ENCODE data around the gene HTT-AS. TPM values are rescaled to one million over a fixed set of nuclear protein-coding genes. Genes with fewer than 3 reads are reported as not detected.

The HTT-AS gene
- total RNA-seq, 4 donors from 2014 or later: not detected

DNA sequence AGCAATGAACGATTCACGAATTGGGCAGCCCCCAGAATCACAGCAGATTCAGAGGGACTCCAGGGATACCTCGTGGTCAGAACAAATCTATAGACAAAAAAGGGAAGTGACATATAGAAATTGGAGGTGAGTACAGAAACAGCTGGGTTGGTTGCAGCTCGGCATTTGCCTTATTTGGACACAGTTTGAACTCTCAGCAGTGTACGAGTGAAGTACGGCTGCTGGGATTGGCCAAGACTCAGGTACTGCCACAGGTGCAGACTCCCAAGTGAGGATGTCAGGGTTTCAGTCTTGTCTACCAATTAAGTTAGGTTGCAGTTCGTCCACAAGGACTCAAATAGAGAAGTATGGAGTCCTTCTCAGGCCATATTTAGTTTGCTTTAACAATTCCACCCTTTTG is 28.2 kb downstream of the HTT-AS start:
- Histone ChIP-seq H3K27me3 (no peaks in the 10 kb centered on the region), H3K9me3 (no peaks in the 10 kb centered on the region), H3K4me3 (no peak overlapping the region), H3K36me3 (no peaks in the 10 kb centered on the region), H3K4me1 (peaks cover 0 to 22% (median 11%) of the 10 kb centered on the region in 4 donors), H3K27ac (no peak overlapping the region)
- TF ChIP-seq POLR2A (IDR thresholded peaks at IDR 0.05) (no peak), EP300 (IDR thresholded peaks at IDR 0.05) (no peak)
- TF ChIP-seq, protein P1, sequence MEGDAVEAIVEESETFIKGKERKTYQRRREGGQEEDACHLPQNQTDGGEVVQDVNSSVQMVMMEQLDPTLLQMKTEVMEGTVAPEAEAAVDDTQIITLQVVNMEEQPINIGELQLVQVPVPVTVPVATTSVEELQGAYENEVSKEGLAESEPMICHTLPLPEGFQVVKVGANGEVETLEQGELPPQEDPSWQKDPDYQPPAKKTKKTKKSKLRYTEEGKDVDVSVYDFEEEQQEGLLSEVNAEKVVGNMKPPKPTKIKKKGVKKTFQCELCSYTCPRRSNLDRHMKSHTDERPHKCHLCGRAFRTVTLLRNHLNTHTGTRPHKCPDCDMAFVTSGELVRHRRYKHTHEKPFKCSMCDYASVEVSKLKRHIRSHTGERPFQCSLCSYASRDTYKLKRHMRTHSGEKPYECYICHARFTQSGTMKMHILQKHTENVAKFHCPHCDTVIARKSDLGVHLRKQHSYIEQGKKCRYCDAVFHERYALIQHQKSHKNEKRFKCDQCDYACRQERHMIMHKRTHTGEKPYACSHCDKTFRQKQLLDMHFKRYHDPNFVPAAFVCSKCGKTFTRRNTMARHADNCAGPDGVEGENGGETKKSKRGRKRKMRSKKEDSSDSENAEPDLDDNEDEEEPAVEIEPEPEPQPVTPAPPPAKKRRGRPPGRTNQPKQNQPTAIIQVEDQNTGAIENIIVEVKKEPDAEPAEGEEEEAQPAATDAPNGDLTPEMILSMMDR (IDR thresholded peaks at IDR 0.05): no peak
- no peak for DNase-seq (ENCODE audit: low spot score in 2 of 2)
- 73 to 81% methylated on average over 7 of the region's 7 CpGs for WGBS, 2 donors

DNA sequence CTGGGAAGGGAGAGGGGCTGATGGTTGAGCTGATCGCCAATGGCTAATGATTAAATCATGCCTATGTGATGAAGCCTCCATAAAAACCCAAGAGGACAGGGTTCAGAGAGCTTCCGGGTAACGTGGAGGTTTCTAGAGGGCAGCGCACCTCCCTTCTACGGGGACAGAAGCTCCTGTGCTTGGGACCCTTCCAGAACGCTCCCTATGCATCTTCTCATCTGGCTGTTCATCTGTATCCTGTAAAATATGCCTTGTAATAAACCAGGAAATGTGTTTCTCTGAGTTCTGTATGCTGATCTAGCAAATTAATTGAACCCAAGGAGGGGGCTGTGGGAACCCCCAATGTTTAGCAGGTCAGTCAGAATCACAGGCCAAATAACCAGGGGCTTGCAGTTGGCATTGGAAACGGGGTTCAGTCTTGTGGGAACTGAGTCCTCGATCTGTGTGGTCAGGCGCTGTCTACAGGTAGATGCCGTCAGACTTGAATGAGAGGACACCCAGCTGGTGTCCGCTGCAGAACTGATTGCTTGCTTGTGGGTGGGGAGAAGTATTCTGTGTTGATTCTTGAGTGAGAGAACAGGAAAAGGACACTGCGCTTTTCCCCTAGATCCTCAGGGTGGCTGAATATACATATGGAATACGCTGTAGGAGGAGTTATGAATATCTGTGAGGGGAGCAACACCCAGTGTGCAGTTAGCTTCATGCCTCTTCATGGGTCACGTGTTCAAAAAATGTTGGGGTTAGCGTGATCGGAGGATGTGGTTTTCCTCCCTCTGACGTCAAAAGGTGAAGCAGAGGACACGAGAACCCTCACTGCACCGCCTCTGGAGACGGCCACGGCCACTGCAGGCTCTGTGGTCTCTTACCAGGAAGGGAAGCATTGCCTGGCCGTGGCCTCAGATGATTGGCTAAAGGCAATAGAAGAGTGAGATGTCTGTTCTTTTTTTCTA is 29.2 kb downstream of the HTT-AS start:
- H3K27me3 ChIP-seq: no peaks in the 10 kb centered on the region
- no peaks in the 10 kb centered on the region for H3K36me3 ChIP-seq
- 68 to 69% methylated on average over 22 of the region's 22 CpGs for whole genome bisulfite sequencing, 2 donors
- no peak overlapping the region for H3K27ac ChIP-seq
- DNase-seq (ENCODE audit: low spot score in 2 of 2): peak in 1 of 2 donors; percentile 28
- H3K9me3 ChIP-seq: no peaks in the 10 kb centered on the region
- peaks cover 0 to 28% (median 11%) of the 10 kb centered on the region in 4 donors for H3K4me1 ChIP-seq
- TF ChIP-seq, protein P1 (IDR thresholded peaks at IDR 0.05): no peak
- TF ChIP-seq EP300 (IDR thresholded peaks at IDR 0.05): peak in 1 of 2 donors; percentile 16
- TF ChIP-seq POLR2A (IDR thresholded peaks at IDR 0.05): no peak
- H3K4me3 ChIP-seq: no peak overlapping the region

DNA sequence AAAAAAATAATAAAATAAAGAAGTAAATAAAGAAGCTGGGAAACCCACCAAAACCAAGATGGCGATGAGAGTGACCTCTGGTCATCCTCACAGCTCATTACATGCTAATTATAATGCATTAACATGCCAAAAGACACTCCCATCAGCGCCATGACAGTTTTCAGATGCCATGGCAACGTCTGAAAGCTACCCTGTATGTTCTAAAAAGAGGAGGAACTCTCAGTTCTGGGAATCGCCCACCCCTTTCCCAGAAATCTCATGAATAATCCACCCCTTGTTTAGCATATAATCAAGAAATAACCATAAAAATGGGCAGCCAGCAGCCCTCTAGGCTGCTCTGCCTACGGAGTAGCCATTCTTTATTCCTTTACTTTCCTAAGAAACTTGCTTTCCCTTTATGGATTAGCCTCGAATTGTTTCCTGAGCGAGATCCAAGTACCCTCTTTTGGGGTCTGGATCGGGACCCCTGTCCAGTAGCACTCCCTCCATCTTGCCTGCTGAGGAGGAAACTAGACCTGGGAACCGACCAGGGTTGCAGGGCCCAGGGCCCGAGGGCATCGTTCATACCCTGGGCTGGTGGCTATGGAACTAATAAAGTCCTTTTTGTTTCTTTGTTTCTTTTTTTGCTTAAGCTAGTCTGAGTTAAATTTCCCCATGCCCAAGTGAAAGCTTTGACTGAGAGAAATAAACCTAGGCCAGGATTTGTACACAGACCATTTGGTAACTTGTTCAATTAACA is 30.9 kb downstream of the HTT-AS start:
- no peak for DNase-seq (ENCODE audit: low spot score in 2 of 2)
- Histone ChIP-seq H3K4me1 (peaks cover 0 to 30% (median 11%) of the 10 kb centered on the region in 4 donors), H3K4me3 (no peak overlapping the region), H3K9me3 (no peaks in the 10 kb centered on the region), H3K27me3 (no peaks in the 10 kb centered on the region), H3K36me3 (no peaks in the 10 kb centered on the region), H3K27ac (no peak overlapping the region)
- no peak for TF ChIP-seq EP300 (IDR thresholded peaks at IDR 0.05)
- TF ChIP-seq POLR2A (IDR thresholded peaks at IDR 0.05): no peak
- TF ChIP-seq, protein P1 (IDR thresholded peaks at IDR 0.05): no peak
- 73% methylated on average over 11 of the region's 11 CpGs for WGBS, 2 donors

DNA sequence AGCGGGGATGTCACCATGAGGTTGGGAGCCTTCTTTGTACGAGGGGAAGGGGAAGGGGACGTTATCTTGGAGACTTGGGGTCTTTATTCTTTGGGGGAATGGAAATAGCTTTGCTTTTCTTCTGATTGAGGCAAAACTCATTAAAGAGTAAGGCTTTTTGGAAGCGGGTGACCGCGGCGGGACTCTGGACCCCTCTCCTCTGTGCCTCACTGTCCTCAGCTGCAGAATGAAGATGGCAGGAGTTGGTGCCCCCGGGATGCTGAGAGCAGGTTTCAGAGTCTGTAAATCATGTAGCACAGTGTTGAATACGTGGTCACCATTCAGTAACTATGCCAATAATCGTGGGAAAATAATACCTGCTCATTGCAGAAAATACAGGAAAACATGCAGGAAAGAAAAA is 32.1 kb downstream of the HTT-AS start:
- no peak for TF ChIP-seq POLR2A (IDR thresholded peaks at IDR 0.05)
- TF ChIP-seq EP300 (IDR thresholded peaks at IDR 0.05): no peak
- TF ChIP-seq, protein P1 (IDR thresholded peaks at IDR 0.05): peak in 1 of 5 experiments; percentile 3
- H3K36me3 ChIP-seq: no peaks in the 10 kb centered on the region
- no peak for DNase-seq (ENCODE audit: low spot score in 2 of 2)
- H3K4me3 ChIP-seq: peak overlapping the region; percentile 25 to 50 (median 47)
- H3K27ac ChIP-seq: peak overlapping the region in 2 of 4 donors; percentile 36 to 75
- WGBS, 2 donors: 54 to 75% methylated on average over 10 of the region's 10 CpGs
- H3K27me3 ChIP-seq: no peaks in the 10 kb centered on the region
- H3K9me3 ChIP-seq: no peaks in the 10 kb centered on the region
- peaks cover 0 to 36% (median 11%) of the 10 kb centered on the region in 4 donors for H3K4me1 ChIP-seq

All from tibial nerve (tissue), 4 donors.